ENCODE measurements around the gene ZDHHC11B.
"Not testable (repeated sequence)": the region's sequence is repeated elsewhere in the genome, so short reads cannot be mapped to it uniquely, and the experiment has no call there.

ZDHHC11B gene

DNA sequence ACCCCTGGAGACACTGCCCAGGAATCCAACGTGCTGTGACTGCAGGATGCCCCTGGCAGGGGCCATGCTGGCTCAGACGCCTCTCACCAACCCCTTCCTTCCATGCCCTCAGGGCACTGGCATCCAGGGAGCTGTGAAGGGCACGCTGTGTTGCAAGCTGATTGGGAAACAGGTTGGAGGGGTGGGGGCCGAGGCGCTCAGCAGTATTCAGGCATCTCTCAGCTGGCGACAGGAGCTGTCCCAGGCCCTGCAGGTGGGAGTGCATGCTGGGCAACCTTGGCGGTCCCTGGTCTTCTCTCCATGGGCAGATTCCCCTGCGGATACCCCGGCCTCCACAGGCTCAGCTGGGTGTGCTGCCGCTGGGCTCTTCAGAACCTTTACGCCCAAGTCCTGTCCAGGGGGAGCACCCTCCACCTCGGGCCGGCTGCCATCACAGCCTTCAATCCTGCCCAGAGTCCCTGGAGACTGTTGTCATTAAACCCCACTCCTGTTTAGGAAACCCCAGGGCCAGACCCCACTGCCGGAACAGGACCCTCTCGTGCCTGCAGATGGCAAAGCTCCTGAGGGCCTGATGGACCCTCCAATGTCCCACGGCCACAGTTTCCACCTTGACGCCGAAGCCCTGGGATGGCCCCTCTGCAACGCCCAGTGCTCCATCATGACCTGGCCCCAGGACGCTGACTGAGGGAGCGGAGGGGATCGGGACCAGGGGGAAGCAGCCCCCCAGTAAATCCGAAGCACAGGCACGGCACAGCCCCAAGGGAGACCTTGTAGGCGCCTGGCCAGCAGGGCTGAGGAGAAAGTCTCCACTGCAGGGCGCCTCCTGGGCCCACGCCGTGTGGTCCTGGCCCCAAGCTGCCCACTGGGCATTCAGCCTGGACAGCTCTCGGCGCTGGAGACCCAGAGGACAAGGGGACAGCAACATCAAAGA lies 100.7 kb downstream of the ZDHHC11B start:
- DNase-seq: no peak

GRCh38 chr5:682651-683358 lies 101.7 kb downstream of the ZDHHC11B start:
- DNase-seq: not testable (repeated sequence)

DNA sequence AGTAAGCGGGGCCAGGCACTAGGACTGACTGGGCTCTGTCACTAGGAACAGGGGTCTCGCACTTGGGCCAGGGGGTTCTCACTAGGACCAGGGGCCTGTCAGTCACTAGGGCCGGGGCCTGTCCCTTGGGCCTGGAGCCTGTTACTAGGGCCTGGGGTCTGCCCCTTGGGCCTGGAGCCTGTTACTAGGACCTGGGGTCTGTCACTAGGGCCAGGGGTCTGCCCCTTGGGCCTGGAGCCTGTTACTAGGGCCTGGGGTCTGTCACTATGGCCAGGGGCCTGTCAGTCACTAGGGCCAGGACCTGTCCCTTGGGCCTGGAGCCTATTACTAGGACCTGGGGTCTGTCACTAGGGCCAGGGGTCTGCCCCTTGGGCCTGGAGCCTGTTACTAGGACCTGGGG lies 102.3 kb downstream of the ZDHHC11B start:
- not testable (repeated sequence) for DNase-seq

GRCh38 chr5:681317-682191 lies 103.0 kb downstream of the ZDHHC11B start:
- not testable (repeated sequence) for DNase-seq

DNA sequence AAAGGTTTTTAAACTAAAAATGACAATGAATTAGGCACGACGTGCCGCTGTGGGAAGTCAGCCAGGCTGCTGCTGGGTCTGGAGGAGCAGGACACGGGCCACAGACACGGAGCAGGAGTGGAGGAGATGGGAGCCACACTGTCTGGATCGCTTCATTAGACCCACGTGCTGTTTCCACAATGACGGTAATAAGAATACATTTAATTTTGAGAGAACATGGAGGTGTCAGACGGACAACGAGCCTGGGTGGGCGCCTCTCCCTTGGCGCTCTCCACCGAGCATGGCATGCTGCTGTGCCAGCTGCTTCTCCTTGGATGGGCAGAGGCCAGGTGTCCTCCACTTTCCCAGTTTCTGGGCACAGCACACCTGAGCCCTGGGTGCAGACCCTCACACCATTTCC lies 103.7 kb downstream of the ZDHHC11B start:
- DNase-seq: not testable (repeated sequence)

- DNase-seq: not testable (repeated sequence)
Observed at GRCh38 chr5:680118-680795, 104.3 kb downstream of the ZDHHC11B start.

GRCh38 chr5:679166-679895 lies 105.2 kb downstream of the ZDHHC11B start:
- DNase-seq: not testable (repeated sequence)

DNA sequence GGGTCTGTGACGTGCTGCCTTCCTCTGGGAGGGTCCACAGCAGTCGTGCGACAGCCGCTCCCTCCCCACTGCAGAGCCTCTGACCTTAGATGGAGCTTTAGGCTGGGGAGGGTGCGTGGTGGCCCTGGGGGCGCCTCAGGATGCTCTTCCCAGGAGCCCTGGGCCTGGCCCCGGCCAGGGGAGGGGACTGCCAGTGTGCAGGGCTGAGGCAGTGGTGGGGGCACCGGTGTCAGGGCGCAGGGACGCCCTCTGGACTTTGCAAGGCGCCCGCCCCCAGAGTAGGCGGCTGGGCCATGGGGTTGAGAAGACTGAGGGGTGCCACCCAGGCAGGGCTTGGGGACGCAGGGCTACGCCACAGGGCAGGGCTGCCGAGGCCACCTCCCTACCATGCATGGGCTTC lies 106.0 kb downstream of the ZDHHC11B start:
- not testable (repeated sequence) for DNase-seq

DNA sequence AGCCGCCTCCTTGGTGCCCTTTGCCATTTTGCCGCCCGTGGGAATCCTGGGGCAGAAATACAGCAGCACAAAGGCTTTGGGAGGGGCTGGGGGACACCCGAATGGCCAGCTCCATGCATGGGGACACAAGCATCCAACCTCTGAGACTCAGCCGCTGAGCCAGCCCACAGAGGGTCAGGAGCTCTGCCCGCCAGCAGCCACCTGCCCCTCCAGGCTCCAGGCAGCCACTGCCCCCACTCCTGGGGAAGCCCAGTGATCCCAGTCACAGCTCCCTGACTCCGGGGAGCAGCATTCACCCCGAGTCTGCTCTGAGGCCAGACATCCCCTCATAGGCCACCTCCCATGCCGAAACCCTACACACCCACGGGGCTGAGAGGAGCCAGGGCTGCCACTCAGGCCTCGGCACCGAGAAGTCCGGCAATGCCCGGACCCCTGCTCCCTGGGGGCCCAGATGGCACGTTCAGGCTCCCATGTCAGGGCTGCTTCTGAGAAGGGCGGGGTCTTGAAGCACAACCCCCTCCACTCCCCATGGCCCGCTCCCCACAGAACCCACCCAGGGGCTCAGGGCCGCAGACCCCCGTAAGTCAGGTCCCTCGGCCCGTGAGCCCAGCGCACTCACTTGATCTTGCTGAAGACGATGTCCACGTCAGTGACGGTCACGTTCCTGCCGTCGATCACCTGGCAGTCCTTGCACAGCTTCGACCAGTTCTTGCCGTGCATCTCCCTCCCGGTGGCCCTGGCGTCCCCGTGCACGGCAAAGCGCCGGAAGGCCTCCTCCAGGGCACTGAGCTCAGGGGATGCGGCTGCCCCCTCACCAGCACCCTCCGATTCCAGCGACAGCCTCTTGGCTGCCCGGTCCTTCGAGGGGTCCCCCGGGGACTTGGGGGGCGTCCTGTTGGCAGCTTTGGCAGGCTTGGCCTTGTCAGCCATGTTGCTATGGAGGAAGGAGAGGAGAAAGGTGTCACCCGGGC lies 107.1 kb downstream of the ZDHHC11B start:
- no peak for DNase-seq

DNA sequence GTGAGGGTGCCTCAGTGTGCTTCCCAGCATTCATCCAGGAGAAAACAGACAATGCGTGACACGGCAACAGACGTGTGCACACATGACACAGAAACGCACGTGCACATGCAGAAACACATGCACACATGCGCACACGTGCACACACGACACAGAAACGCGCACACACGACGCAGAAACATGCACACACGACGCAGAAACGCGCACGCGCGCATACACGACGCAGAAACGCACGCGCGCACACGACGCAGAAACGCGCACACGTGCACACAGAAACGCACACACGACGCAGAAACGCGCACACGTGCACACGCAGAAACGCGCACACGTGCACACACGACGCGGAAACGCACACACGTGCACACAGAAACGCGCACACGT lies 107.8 kb downstream of the ZDHHC11B start:
- no peak for DNase-seq

GRCh38 chr5:675871-676698 lies 108.4 kb downstream of the ZDHHC11B start:
- no peak for DNase-seq

- no peak for DNase-seq
Observed at GRCh38 chr5:675111-675870, 109.2 kb downstream of the ZDHHC11B start.

DNA sequence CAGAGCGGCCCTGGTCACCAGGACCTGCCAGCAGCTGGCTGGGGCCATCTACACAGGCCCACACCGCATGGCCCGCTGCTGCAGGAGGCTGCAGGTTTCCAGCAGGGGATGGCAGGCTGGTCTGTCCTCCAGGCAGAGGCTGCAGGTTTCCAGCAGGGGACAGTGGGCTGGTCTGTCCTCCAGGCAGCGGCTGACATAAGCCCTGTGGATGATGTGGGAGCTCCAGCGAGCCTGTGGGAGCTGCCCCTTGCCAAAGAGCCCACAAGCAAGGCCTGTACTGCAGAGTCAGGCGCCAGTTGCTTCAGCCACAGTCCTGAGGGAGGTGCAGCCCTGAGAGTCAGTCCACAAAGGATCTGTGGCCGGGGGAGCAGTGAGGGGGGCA lies 109.9 kb downstream of the ZDHHC11B start:
- no peak for DNase-seq

DNA sequence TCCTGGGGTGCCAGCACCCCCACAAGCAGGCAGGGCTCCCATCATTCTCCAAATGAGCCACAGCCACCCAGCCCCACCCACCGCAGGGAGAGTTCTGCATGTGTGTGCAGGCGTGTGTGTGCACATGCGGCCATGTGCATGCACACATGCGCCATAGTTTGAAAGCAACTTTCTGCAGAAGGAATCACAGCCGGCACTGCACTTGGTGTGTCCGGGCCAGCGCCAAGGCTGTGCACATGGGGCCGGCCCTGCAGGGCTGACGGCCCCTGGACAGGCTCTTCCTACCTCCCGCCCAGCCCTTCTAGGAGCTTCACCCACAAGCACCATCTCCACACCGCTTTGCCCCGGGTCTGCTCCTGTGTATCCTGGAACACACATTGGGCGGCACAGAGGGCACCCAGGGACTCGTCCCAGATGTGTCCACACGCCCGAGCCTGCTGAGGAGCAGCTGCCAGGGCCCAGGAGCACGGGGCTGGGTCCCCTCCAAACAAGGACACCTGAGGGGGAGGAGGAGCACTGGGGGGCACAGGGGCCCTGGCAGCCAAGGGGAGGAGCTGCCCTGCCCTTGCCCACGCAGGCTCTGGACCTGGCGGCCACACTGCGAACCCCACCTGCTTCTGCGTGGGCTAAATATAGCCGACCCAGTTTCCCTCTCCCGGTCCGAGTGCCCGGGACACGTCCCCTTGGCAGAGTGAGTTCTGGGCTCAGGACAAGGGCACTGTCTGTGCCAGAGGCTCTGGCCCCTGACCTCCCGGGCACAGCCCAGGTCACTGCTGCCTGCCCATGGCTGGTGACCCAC lies 110.5 kb downstream of the ZDHHC11B start:
- no peak for DNase-seq

GRCh38 chr5:673161-673830 lies 111.2 kb downstream of the ZDHHC11B start:
- no peak for DNase-seq

GRCh38 chr5:672329-673160 lies 112.0 kb downstream of the ZDHHC11B start:
- DNase-seq: peak; percentile 91

Measured in activated CD4-positive, alpha-beta T cell treated with anti-CD3 and anti-CD28 coated beads, Interleukin-2, amount 50 U/mL, for 1 hour (primary cell).